GM18907 (cell line): Measurements from ENCODE around the gene GALNTL6.

Source experiments
- ATAC-seq: cut with Tn5 transposase; IDR thresholded peaks from one replicate; pipeline ENCODE4 v1.9.1; 2021; ENCODE audit warnings: mild to moderate bottlenecking, moderate library complexity; ENCODE audit not compliant: unreplicated experiment

GALNTL6 gene

DNA sequence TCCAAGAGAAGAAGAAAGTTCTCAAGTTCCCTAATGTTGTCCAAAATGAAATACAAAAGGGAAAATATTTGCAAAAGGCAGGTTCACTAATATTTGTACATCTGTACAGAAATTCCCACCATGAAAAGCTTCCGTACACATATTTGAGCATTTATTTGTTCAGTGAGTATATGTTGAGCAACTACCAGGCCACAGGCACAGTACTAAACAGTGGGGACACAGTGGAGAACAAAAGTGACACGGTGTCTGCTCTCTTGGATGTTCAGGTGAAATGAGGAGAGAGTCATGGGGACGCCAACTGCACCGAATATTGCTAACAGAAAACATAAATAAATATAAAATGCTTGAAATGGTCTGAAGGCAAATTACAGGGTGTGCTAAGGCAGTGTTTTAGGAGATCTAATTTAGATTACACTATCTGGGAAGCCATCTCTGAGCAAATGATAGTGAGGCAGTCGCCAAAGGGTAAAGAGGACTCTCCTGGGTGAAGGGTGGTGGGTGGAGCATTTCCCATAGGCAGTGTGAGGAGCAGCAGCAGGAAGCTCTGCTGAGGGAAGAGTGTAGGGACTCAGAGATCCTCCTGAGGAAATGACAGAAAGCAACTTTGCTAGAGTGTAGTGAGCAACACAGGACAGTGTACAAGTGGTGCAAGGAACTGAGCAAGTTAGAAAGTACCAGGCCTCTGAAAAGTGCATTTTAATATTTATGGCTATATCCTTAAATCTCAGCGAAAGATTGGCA is 375.2 kb downstream of the GALNTL6 start:
- no peak for ATAC-seq

DNA sequence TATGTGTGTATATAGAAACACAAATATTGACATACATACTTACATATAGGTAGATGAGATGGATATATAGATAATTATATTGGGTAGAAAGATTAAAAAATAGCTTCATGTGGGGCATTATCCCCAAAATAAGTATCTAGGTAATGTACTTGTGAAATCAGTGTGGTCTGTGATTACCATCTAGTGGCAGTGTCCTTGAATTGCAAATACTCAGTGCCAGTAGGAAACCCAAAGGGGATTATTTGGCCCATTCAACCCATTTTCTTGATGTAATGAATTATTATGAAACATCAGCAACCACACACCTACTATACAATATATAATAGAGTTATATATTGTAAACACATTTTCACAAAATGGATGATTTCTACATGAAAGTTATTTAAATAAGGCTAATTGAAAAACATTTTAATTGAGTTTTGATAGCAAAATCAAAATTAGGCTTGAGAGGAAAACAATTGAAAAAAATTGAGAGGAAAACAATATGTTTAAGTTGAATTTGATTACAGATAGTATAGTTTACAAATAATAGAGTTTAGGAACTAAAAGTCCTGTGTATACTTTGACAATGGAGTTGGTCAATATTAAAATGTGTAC is 389.4 kb downstream of the GALNTL6 start:
- ATAC-seq, result peak; percentile 71

DNA sequence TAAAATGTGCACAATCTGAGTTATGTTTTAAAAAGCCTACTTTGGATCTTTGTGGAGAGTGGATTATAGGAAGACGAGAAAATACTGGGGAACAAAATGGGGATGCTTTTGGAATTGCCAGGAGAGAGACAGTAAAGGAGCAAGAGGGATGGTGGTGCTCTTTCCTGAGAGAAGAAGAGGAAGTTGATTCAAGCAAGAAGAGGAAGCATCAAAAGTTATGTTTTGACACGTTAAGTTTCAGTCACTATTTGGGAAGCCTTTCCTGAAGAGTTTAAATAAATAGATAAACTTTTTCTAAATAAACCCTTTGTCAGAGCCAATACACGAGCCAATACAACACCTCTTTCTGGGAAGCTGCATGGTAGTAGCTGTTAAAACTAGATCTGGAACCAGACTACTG is 394.1 kb downstream of the GALNTL6 start:
- ATAC-seq, result no peak

DNA sequence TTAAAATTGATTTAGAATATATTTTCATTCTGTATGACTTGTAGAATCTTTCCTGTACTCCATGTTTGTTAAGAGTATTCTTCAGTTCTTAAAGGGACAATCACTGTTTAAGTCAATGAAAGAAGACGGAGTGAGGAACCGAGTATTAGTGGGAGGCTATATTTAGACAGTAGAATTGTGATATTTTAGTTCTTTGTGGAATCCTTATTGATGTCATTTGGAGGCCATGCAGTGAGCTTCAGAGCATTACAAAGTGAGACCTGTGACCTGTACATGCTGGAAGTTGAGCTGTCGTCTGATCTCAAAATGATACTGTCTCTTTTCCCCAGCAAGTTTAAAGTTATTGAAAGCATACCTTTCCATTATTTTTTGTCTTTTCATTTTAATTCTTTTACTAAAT is 394.7 kb downstream of the GALNTL6 start:
- no peak for ATAC-seq

DNA sequence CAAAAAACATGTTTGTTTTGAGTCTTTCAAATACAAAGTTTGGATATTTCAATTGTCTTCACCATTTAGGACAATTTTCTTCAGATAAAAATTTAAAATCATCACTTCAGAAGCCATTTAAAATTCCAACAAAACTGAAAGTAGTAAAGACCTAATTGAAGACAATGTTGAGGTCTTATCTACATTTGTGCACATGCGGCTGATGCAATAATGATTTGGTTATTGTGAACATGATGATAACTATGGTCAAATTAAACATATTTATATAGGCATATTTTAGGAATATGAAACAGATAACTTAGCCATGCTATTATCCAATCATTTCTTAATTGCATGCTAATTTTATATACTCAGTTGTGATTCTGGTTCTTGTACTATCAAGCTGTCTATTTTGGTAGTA is 407.5 kb downstream of the GALNTL6 start:
- no peak for ATAC-seq

DNA sequence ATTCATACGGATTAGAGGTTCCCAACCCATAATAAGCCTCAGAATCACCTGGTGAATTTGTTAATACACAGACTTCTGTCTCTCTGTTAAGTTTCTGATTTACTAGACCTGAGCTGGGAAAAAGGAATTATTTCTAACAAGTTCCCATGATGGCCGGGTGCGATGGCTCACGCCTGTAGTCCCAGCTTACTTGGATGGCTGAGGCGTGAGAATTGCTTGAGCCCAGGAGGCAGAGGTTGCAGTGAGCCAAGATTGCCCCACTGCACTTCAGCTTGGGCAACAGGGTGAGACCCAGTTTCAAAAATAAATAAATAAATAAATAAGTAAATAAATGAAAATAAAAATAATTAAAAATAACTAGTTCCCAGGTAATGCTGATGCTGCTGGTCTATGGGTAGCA is 412.3 kb downstream of the GALNTL6 start:
- no peak for ATAC-seq

DNA sequence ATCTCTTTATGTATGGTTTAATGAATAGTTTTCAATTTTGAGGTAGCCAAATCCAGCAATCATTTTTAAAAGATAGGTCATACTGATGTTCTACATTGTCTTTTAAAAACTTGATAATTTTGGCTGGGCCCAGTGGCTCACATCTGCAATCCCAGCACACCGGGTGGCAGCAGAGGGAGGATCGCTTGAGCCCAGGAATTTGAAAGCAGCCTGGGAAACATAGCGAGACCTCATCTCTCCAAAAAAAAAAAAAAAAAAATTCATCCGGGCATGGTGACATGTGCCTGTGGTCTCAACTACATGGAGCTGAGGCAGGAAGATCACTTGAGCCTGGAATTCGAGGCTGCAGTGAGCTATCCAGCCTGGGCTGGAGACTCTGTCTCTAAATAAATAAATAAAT is 419.8 kb downstream of the GALNTL6 start:
- no peak for ATAC-seq

DNA sequence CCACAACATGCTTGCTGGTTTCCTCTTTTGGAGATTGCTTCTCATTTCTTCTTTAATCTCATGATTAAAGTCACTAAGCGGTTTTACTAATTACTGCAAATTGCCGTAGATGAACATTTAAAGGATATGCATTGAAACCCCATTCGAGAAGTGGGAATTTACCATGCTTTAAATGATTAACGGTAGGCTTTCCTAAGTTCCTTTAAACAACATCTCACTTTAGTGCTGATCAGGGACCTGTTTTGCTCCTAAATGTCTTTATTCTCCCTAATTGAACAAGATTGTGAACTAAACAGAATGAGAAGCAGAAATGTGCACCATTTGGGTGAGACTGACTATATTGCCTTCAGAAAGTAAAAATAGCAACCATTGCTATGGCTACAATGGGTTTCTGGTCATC is 430.3 kb downstream of the GALNTL6 start:
- no peak for ATAC-seq

DNA sequence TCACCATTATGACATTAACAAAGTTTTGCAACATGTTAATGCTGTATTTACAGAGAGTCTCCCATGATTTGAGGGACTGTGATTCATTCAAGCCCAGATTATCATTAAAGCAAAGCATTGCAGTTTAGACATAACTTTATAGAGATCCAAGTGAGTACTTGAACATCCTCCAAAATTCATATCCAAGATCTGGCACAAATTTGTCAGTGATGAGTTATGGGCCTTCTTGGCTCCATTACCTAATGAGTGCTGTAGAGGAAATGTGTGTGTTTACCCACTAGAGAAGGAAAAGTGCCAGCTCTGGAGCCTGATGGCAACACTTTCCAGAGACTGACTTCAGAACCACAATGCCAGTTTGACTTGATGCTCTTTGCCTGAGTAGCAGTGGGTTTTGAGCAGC is 432.3 kb downstream of the GALNTL6 start:
- no peak for ATAC-seq

DNA sequence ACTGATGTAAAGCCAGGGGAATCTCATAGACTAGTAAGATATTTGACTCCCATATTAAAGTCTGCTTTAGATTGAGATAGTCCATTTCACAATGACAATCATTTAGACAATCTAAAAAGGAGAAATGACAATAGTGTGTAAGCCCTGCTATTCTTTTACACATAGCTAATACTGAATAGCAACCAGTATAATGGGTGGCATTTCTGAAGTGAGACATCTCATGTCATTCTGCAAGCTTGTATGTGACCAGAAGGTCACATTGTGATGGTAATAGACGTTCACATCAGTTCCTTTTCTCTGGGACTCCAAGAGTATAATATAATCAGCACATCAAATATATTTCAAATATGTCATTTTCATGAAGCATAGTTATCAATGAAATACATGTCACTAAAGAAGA is 440.2 kb downstream of the GALNTL6 start:
- ATAC-seq, result no peak

DNA sequence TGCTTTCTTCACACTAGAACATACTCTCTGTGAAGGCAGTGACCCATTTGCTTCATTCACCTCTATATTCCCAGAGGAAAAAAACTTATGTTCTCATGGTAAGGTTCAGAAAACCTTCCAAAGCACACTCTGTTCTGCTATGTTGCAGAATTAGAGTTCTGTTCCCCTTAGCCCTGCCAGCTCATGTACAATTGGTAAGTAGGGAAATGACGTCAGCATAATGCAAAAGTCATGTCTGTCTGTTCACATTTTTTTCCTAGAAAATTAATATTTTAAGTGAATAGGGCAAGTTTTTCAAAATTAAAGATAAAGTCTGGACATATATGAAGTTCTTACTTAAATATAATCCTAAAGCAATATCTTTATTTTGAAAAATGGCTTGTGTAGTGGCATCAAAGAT is 443.6 kb downstream of the GALNTL6 start:
- no peak for ATAC-seq

DNA sequence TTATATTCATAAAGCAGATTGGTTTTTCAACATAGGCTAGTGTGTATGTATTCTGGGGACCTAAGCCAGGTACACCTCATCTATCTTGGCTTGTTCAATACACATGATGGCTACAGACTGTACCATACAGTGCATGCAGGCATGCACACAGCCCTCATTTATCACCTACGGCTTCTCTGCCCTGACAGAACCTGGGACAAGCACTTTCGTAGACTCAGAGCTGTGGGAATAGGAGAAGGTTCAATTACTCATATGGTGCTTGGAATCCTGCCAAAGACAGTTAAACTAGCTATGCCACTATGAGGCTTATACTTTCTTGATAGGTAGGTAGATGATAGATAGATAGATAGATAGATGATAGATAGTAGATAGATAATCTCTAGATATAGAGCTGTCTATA is 457.2 kb downstream of the GALNTL6 start:
- ATAC-seq, result no peak

DNA sequence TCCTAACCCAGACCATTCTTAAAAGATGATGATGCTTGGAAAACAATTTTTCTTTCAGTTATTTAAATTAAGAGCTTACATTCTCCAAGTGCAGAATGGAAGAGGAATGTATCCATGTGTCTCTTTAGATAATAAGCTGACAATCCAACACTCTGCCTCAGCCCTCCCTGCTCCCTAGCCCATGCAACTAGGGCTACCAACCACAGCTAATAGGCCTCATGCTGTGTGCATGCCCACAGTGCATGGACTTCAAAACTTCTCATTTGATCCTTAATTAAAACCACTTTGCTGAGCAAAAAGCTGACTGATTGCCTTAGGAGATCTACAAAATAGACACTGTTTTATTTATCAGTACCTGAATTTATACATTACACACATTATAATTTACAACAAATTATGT is 473.9 kb downstream of the GALNTL6 start:
- no peak for ATAC-seq

DNA sequence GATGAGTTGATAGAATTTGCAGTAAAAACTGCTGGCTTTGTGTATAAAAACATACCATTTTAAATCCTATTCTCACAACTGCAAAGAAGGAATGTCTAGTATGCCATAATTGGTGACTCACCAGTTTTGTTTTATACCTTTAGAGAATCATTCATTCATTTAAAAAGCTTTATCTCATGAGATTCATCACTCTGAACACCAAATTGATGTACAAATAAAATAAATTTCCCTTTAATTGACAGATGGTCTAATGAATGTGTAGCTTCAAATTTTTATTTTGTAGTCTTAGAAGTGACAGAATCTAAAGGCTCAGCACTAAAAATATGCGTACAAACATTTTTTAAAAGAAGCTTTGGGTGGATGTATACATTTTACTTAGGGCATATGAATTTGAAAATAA is 492.5 kb downstream of the GALNTL6 start:
- no peak for ATAC-seq

DNA sequence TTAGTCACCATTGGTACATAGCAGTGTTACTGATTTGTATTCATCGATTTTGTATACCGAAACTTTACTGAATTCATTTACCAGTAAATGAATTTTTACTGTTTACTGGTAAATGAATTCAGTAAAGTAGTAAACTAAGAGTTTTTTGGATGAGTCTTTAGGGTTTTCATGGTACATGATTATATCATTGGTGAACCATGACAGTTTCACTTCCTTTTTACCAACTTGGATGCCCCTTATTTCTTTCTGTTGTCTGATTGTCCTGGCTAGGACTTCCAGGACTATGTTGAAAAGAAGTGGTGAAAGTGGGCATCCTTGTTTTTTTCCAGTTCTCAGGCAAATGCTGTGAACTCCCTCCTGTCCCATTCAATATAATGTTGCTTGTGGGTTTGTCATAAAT is 494.9 kb downstream of the GALNTL6 start:
- peak; percentile 79 for ATAC-seq

DNA sequence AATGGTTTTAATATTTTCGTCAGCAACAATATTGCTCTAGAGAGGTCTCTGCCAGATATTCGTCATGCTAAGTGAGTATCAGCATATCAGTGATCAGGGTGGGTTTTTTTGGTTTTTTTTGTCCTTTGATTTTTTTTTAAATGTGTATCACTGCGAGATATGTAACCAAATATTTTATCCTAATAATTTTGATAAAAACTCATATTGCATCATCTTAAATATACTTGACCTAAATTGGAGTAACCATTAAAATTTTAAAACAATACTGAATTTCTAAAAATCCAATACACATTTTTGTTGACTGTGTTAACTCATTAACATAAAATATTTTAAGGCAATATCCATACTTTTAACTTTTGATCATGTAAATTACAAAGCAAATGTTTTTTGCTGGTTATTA is 498.5 kb downstream of the GALNTL6 start:
- no peak for ATAC-seq

DNA sequence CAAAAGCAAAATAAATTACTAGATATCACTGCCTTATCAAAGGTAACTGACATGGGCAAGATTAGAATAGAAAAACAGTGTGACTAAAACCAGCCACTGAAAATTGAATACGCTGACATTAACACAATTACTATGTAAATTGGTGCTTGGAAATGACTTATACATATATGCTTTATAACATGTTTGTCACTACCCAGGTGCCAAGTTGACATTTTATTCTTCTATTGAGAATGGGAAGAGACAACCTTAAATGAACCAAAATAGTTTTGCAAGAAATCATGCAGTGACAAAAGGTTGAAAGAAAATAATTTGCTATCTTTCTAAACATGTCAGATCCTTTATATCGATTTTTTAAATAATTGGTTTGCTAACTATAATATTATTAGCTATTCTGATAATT is 510.1 kb downstream of the GALNTL6 start:
- ATAC-seq, result no peak

DNA sequence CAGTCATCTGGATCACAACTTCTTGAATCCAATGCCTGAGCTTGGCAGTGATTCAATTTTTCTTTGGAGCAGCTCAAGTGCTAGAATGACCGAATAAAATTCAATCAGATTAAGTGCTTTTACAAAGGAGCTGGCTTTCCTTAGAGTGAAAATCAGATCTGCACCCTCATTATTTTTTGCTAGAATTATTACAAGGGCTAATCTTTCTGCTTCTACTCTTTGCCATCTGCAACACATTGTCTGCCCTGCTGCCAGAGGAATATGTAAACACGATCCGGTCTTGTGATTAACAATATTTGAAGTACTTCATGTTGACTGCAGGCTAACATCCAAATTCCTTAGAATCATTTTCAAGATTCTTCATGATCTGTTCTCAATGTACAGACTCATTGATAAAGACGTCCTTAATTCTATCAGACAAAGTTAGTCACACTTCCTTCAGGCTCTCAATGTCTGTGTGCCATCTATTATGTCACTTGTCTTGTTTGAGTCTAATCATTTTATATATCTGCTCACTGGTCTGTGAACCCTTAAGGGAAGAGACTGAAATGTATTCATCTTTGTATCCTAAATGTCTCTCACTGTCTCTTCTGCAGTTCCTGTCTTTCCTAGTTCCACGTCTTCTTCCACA is 531.2 kb downstream of the GALNTL6 start:
- ATAC-seq, result no peak

DNA sequence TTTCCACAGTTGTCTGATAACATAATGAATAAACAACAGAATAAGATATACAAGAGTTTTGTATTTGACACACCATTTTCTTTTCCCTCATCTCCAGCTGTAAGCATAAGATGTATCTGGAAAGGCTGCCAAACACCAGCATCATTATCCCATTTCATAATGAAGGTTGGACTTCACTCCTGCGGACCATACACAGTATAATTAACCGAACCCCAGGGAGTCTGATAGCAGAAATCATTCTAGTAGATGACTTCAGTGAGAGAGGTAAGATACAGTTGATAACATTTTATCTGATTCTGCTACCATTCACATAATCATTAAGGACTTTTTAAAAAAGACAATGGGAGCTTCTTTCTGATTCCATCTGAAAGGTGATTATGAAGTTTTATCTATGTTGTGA is 535.2 kb downstream of the GALNTL6 start:
- no peak for ATAC-seq

DNA sequence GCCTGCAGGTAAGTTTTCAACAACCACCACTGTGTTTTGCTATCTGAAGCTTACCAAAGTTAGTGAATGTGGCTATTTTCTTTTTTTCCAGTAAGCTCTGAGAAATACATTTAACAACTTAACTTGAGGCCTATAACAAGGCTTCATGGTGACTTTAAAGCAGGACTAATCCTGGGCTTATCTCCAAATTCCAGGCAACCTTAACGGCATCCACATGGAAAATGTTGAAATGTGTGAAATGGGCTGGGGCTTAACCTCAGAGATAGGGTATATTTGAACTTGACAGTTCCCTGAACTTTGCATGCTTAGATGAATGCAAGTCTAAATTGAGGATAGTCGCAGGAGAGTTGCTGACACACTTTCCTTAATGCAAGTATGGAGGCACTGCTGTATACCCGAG is 539.2 kb downstream of the GALNTL6 start:
- no peak for ATAC-seq

DNA sequence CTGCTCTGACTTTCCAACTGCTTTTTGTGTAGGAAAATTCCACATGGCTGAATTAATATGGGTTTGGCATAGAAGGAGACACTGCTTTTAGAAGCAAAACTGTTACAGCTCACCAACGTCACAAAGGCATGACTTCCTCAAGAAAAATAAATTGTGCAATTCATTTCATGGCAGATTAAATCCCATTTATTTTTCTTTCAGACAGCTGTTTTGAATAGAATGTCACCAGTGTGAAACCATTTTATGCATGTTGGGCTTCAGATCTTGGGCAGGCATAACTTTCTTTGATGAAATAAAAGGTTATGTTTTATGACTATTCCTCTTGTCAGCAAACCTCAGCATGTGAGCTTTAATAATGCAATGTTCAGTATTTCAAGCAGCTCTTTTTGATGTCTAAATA is 542.8 kb downstream of the GALNTL6 start:
- ATAC-seq, result no peak

DNA sequence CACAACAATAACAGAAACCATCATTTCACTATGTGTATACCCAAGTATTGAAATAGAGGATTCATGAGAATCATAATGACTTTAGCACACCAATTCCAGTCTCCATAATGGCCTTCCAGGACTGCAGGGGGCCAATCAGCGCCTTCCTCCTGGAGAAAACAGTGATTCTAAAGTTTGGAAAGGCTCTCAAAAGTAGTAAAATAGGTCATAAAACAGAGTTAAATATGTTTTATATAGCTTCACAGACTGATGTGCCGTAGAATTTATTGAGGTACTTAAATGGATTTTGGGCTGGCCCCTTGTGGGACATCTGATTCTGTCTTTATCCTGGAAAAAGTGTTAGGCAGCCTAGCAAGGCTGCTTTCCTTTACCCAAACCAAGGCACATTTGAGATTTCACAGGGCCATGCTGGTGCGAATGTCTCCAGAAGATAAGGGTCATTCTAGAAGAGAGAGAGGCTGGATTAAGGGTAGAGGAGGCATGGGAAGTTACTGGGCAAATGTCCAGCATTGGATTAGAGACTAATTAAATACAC is 543.9 kb downstream of the GALNTL6 start:
- no peak for ATAC-seq
